Aorta (tissue), 5 donors: ENCODE data around the gene BACH2. TPM values are rescaled to one million over a fixed set of nuclear protein-coding genes. Genes with fewer than 3 reads are reported as not detected.

ENCODE experiments used
- ATAC-seq: fragments of 200-7000 bp; cut with Tn5 transposase; one replicate; pipeline ENCODE4 v1.9.1; 2022; ENCODE audit warnings: moderate library complexity; ENCODE audit not compliant: low FRiP score
- DNase-seq, 2 donors: peaks; one replicate each; pipeline ENCODE4 v3.0.0-alpha.2; 2020
- H3K27ac ChIP-seq, 2 donors: one replicate each; pipeline ENCODE4 v1.5.1; 2013; ENCODE audit warnings: low read length in 2 of 2, mild to moderate bottlenecking in 2 of 2, moderate library complexity in 2 of 2, control low read depth in 1 of 2, inconsistent platforms in 1 of 2, low read depth in 1 of 2
- H3K27me3 ChIP-seq, 2 donors: one replicate each; pipeline ENCODE4 v1.6.1; 2013; ENCODE audit warnings: control low read depth in 1 of 2, low read length in 1 of 2, mild to moderate bottlenecking in 1 of 2, moderate library complexity in 1 of 2; ENCODE audit not compliant: insufficient read depth in 2 of 2, control insufficient read depth in 1 of 2
- H3K36me3 ChIP-seq, 2 donors: one replicate each; pipeline ENCODE4 v1.6.1; 2013; ENCODE audit warnings: control low read depth in 1 of 2, low read length in 1 of 2, mild to moderate bottlenecking in 1 of 2; ENCODE audit not compliant: insufficient read depth in 2 of 2, control insufficient read depth in 1 of 2
- H3K4me1 ChIP-seq, 2 donors: one replicate each; pipeline ENCODE4 v1.6.1; 2013; ENCODE audit warnings: low read length in 2 of 2, control low read depth in 1 of 2, mild to moderate bottlenecking in 1 of 2, moderate library complexity in 1 of 2; ENCODE audit not compliant: insufficient read depth in 2 of 2, control insufficient read depth in 1 of 2
- H3K4me3 ChIP-seq, 2 donors: one replicate each; pipeline ENCODE4 v1.5.1; 2013; ENCODE audit warnings: low read length in 2 of 2, control low read depth in 1 of 2, mild to moderate bottlenecking in 1 of 2
- H3K9me3 ChIP-seq: one replicate; pipeline ENCODE4 v1.6.1; 2013; ENCODE audit warnings: mild to moderate bottlenecking, low read length; ENCODE audit not compliant: control insufficient read depth
- WGBS, 2 donors: extraction: QIAGEN DNeasy Blood & Tissue Kit; methylation state at CpG; one replicate each; pipeline ENCODE4 v1.1.7; 2013; 5-methylcytosine and 5-hydroxymethylcytosine counted together
- intact Hi-C, 2 donors: fragments of 100-400 bp; cut with DNase I; formaldehyde crosslinking; loops; one replicate each; pipeline versions ENCODE4 v1.14.2 to v1.15.0; 2022
- polyA plus RNA-seq, 2 donors: library from polyadenylated mRNA; stranded (reverse); fragments of 200-250 nt; gene quantifications; one replicate each; pipeline ENCODE4 v1.2.3, GENCODE V29; 2013
- total RNA-seq, 2 donors: library from RNA; stranded (reverse); fragmentation: NEBNext Ultra II Directional; extraction: Animal tissue kit (Norgen Biotek cat#: 25700); gene quantifications; one replicate each; pipeline ENCODE4 v1.2.1, GENCODE V29; 2021
- donor health status: healthy with polysubstance abuse.
- donor health status: Bipolar disorder and iron deficiency.
- donor health status: DM: no; HTN: no; CAD: no.
- donor health status: DM: no; HTN: no; CAD: no.
- donor health status: DM: yes; HTN: yes; CAD: no.

The BACH2 gene
- total and polyA plus RNA-seq, 4 donors = 0.36 to 22.2 (median 6.1) TPM

GRCh38 chr6:90159452-90159851, 137.2 kb downstream of the BACH2 start:
- 72 to 75% methylated on average over 2 of the region's 2 CpGs for WGBS, 2 donors
- Histone ChIP-seq H3K4me3 (no peak overlapping the region), H3K36me3 (no peaks in the 10 kb centered on the region), H3K27me3 (no peaks in the 10 kb centered on the region), H3K27ac (peak overlapping the region in 1 of 2 donors; percentile 93), H3K4me1 (peaks cover 1 to 7% of the 10 kb centered on the region in 2 donors), H3K9me3 (no peaks in the 10 kb centered on the region)
- no peak for DNase-seq
- no peak for ATAC-seq
- intact Hi-C loops = no loop called here

GRCh38 chr6:90158936-90159335, 137.7 kb downstream of the BACH2 start:
- Histone ChIP-seq H3K4me1 (peaks cover 1 to 7% of the 10 kb centered on the region in 2 donors), H3K27ac (no peak overlapping the region)

GRCh38 chr6:90157441-90157840, 139.2 kb downstream of the BACH2 start:
- H3K4me3 ChIP-seq = no peak overlapping the region
- H3K36me3 ChIP-seq = no peaks in the 10 kb centered on the region
- WGBS, 2 donors = 69 to 76% methylated on average over 7 of the region's 7 CpGs
- ATAC-seq (no peak), DNase-seq (no peak)
- no peaks in the 10 kb centered on the region for H3K9me3 ChIP-seq
- intact Hi-C loops = no loop called here
- peaks cover 0 to 7% of the 10 kb centered on the region in 2 donors for H3K4me1 ChIP-seq
- H3K27ac ChIP-seq = no peak overlapping the region
- no peaks in the 10 kb centered on the region for H3K27me3 ChIP-seq

More at GRCh38 chr6:90158936-90159335, 137.7 kb downstream of the BACH2 start:
- WGBS, 2 donors = 46 to 48% methylated on average over 5 of the region's 5 CpGs
- Histone ChIP-seq H3K36me3 (no peaks in the 10 kb centered on the region), H3K4me3 (no peak overlapping the region), H3K27me3 (no peaks in the 10 kb centered on the region), H3K9me3 (no peaks in the 10 kb centered on the region)
- intact Hi-C loops = no loop called here
- ATAC-seq = no peak
- DNase-seq = no peak

- 57 to 67% methylated on average over 5 of the region's 5 CpGs for WGBS, 2 donors
- no peaks in the 10 kb centered on the region for H3K9me3 ChIP-seq
- intact Hi-C loops = no loop called here
- ATAC-seq (no peak), DNase-seq (no peak)
- H3K4me3 ChIP-seq = no peak overlapping the region
- H3K36me3 ChIP-seq = no peaks in the 10 kb centered on the region
- H3K27ac ChIP-seq = no peak overlapping the region
- peaks cover 0 to 7% of the 10 kb centered on the region in 2 donors for H3K4me1 ChIP-seq
- no peaks in the 10 kb centered on the region for H3K27me3 ChIP-seq
These were observed 139.8 kb downstream of the BACH2 start for GRCh38 chr6:90156861-90157260.

- Histone ChIP-seq H3K4me3 (no peak overlapping the region), H3K36me3 (no peaks in the 10 kb centered on the region), H3K27ac (no peak overlapping the region), H3K4me1 (peaks cover 0 to 7% of the 10 kb centered on the region in 2 donors), H3K9me3 (no peaks in the 10 kb centered on the region), H3K27me3 (no peaks in the 10 kb centered on the region)
- intact Hi-C loops = no loop called here
- DNase-seq (no peak), ATAC-seq (no peak)
- 81 to 83% methylated on average over 8 of the region's 8 CpGs for WGBS, 2 donors
These were observed 141.7 kb downstream of the BACH2 start for GRCh38 chr6:90154755-90155470.

DNA sequence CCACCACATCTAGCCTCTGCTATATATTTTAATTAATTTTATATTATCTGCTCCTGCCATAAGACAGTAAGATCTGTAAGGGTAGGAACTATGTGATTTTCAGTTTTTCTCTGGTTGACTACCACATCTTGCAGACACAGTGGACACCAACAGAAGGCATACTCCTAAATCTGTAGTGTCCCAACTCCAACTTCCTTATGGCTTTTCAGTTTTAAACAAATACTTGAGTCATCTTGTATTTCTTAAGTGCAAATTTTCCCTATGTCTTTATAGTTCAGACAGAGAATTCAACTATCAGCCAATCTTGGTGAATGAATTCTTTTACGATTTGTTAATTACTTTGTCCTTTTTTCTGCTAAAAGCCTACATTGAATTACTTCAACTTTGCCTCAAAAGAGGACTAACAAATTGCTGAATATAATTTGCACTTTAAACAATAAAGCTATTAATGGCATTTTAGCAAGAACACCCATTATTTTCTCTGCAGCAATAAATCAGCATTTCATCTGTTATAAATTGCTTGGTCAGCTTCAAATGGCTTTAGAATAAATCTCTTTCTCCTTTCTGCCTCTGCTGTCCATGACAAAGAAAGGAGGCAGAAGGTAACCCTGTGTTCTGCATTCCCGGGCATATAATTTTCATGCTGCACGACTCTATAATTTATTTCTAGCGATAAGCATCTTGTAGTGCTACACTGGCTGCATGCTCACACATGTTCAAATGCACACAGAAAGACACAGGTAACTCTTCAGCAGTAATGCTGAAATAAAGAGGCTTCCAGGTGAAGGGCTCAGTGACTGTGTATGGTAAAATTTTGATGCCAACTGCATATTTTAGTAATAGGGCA, 144.8 kb downstream of the BACH2 start:
- ATAC-seq = no peak
- Histone ChIP-seq H3K4me3 (no peak overlapping the region), H3K27ac (no peak overlapping the region), H3K36me3 (no peaks in the 10 kb centered on the region), H3K9me3 (no peaks in the 10 kb centered on the region), H3K4me1 (peaks cover 0 to 6% of the 10 kb centered on the region in 2 donors), H3K27me3 (no peaks in the 10 kb centered on the region)
- 81 to 85% methylated on average over 4 of the region's 4 CpGs for WGBS, 2 donors
- intact Hi-C loops = no loop called here
- DNase-seq = no peak

DNA sequence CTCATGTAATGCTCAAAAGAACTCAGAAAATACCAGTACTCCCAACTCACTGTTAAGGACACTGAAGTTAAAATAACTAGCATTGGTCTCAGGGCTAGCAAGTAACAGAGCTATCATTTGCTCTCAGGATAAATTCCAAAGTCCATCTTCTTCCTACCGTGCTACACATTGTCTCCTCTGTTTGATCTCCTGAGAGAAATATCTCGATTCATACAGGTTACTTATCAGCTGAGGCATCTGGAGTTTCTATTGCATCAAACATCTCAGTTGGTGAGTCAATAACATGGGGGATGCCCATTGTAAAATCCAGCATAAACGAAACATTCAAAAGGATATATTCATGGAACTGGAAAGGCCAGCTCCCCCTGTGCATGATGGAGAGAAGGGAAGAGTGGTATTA, 147.4 kb downstream of the BACH2 start:
- WGBS, 2 donors = 90% methylated on average over 3 of the region's 3 CpGs
- ATAC-seq = no peak

GRCh38 chr6:90148867-90149266, 147.8 kb downstream of the BACH2 start:
- H3K4me1 ChIP-seq = no peaks in the 10 kb centered on the region
- WGBS, 2 donors = 85 to 89% methylated on average over 5 of the region's 5 CpGs
- H3K9me3 ChIP-seq = no peaks in the 10 kb centered on the region
- H3K27ac ChIP-seq = no peak overlapping the region
- no peaks in the 10 kb centered on the region for H3K36me3 ChIP-seq
- no peaks in the 10 kb centered on the region for H3K27me3 ChIP-seq
- DNase-seq (no peak), ATAC-seq (no peak)
- no peak overlapping the region for H3K4me3 ChIP-seq
- intact Hi-C loops = no loop called here

More for the DNA sequence above, 147.4 kb downstream of the BACH2 start:
- Histone ChIP-seq H3K4me1 (no peaks in the 10 kb centered on the region), H3K4me3 (no peak overlapping the region), H3K27ac (no peak overlapping the region), H3K36me3 (no peaks in the 10 kb centered on the region), H3K27me3 (no peaks in the 10 kb centered on the region), H3K9me3 (no peaks in the 10 kb centered on the region)
- DNase-seq = no peak
- intact Hi-C loops = no loop called here
